Hepatocyte (in vitro differentiated cells): Measurements from ENCODE around the gene PPP4R4.

Source experiments
- CTCF ChIP-seq: fragments of 200-600 bp; sonication (generic); IDR thresholded peaks from 2 replicates; pipeline ENCODE4 v1.5.1; 2016; ENCODE audit warnings: antibody characterized with exemption, mild to moderate bottlenecking; ENCODE audit not compliant: poor library complexity
- EZH2 ChIP-seq: fragments of 200-600 bp; sonication (generic); IDR thresholded peaks from 2 replicates; pipeline ENCODE4 v1.6.1; 2016; ENCODE audit warnings: antibody characterized with exemption, mild to moderate bottlenecking, borderline replicate concordance
- EZH2phosphoT487 ChIP-seq: fragments of 200-600 bp; sonication (generic); IDR thresholded peaks from one replicate; pipeline ENCODE4 v1.6.1; 2018; ENCODE audit warnings: antibody characterized with exemption, mild to moderate bottlenecking, low read depth, moderate library complexity; ENCODE audit not compliant: unreplicated experiment, severe bottlenecking

GRCh38 chr14:94158239-94158883 lies 15.8 kb upstream of the PPP4R4 start:
- TF ChIP-seq CTCF: no peak
- TF ChIP-seq EZH2: no peak
- no peak for TF ChIP-seq EZH2phosphoT487
